GM18511 (cell line): ENCODE results near the gene PDXDC1.
"Not testable (repeated sequence)": the region's sequence is repeated elsewhere in the genome, so short reads cannot be mapped to it uniquely, and the experiment has no call there.

ENCODE experiments used
- ATAC-seq: cut with Tn5 transposase; IDR thresholded peaks from one replicate; pipeline ENCODE4 v1.9.1; 2021; ENCODE audit warnings: mild to moderate bottlenecking, moderate library complexity; ENCODE audit not compliant: unreplicated experiment

Gene PDXDC1

GRCh38 chr16:15132719-15133428 is 158.0 kb downstream of the PDXDC1 start:
- not testable (repeated sequence) for ATAC-seq

DNA sequence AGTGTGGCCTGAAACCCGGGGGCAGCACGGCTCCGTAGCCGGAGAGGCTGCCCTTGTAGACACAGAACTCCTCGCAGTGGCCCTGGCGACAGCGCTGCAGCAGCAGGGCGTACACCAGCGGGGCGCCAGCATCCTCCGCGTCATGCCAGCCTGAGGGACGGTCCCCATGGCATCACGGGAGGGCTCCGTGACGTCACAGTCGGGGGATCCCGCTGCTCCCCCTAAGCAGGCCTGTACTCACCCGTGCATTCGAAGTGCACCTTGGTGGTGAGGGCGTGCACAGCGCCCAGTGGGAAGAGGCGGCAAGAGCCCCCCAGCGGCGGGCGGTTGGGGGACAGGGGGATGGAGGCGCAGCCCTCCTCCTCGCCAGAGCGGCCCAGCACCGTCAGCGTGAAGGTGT is 158.7 kb downstream of the PDXDC1 start:
- ATAC-seq = not testable (repeated sequence)

- ATAC-seq = not testable (repeated sequence)
Observed at GRCh38 chr16:15134752-15135482, 160.1 kb downstream of the PDXDC1 start.

DNA sequence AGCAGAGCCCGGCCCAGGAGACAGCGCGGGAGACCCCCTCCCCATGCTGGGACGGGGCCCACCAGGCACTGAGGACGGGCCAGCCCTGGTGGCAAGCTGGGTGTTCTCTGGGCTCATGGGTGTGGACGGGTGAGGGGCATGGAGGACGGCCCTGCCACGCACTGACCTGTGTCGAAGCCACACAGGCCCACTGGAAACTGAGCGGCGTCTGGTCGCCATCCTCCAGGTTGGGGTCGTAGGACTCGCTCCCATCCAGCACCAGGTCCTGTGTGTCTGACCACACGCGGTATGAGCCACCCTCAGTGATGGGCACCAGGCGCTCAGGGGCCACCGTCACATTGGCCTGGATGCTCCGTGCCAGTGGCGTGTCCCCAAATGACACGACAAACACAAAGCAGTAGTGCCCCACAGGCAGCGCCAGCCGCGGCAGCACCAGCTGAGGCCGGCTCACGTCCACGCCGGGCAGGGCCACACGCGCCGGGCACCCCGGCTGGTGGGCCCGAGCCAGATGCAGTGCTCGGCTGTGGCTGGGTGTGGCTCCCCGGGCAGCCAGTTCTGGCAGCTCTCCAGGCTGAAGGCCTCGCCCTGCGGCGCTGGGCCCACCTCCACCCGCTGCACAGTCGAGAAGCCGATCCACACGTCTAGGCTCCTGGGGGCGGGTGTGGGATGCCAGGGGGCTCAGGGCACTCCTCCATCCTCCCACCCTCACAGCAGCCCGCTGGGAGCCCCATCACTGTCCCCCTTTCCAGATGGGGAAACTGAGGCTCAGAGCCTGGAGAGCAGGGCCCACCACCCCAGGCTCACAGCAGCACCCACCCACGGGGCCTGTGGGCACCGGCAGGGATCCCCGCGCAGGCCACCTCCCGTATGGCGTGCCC is 160.9 kb downstream of the PDXDC1 start:
- not testable (repeated sequence) for ATAC-seq

DNA sequence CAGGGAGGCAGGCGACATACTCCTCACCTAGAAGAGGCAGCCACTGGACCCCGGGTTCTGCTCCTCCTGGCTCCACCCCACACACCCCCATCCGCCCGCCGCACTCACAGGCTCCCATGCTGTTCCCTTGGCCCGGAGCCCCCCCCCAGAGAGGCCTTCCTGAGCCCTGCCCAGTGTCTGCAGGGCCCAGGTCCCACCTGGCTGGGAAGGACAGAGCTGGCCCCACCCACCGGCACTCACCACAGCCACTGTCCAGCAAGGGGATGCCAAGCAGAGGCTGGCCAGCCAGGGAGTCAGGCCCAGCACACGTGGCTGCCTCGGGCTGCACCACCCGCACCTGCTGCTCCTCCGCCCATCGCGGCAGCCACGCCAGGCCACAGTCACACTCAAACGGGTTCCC is 162.7 kb downstream of the PDXDC1 start:
- not testable (repeated sequence) for ATAC-seq

- ATAC-seq = not testable (repeated sequence)
Observed at GRCh38 chr16:15140444-15141365, 165.9 kb downstream of the PDXDC1 start.

GRCh38 chr16:15141586-15141985 is 166.8 kb downstream of the PDXDC1 start:
- no peak for ATAC-seq

- ATAC-seq = not testable (repeated sequence)
Observed at GRCh38 chr16:15142107-15142890, 167.5 kb downstream of the PDXDC1 start.

- ATAC-seq = not testable (repeated sequence)
Observed at GRCh38 chr16:15142891-15143600, 168.2 kb downstream of the PDXDC1 start.

DNA sequence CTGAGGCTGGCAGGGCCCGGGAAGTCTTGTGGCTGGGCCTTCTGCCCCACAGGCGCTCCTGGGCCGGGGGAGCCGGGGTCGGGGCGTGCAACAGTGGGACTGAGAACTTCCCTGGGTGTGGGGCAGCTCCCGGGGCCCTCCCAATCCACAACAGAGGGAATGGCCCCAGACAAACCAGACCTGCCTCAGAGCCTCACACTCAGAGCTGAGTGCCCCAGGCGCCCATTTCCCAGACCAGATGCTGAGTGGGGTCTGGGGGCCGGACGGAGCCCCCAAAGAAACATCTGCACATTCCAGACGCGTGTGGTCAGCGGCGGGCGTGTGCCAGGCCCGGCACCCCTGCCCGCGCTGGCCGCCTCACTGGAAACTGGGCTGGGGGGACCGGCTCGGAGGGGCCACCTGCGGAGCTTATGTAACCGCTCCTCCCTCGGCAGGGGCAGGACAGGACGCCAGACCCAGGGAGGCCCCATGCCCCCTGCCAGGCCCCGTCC is 168.8 kb downstream of the PDXDC1 start:
- not testable (repeated sequence) for ATAC-seq

DNA sequence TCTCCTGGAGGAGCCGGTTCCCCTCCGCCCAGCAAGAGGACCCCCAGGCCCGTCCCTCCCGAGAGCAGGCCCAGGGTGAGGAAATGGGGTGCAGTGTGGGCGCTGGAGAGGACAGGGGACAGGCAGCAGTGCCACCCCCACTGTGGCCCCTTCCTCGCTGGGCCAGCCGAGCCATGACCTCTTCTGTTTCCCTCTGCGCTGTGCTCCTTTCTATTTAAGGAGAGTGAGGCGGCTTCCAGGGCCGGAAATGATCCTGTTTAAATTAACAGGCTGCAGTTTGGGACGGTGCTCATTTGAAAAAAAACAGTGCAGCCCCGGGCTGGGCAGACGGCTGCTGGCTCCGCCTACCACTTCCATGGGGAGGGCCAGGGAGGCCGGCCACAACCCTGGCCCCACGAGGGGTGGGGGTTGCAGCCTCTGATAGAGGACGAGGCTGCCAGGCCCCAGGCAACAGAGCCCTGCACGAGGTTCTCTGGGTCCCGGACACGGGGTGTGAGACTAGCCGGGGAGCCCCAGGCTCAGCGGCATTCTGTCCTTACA is 169.3 kb downstream of the PDXDC1 start:
- not testable (repeated sequence) for ATAC-seq

GRCh38 chr16:15144781-15145417 is 170.1 kb downstream of the PDXDC1 start:
- ATAC-seq = not testable (repeated sequence)

- ATAC-seq = not testable (repeated sequence)
Observed at GRCh38 chr16:15145418-15146263, 170.8 kb downstream of the PDXDC1 start.

GRCh38 chr16:15146264-15146662 is 171.4 kb downstream of the PDXDC1 start:
- ATAC-seq = not testable (repeated sequence)

DNA sequence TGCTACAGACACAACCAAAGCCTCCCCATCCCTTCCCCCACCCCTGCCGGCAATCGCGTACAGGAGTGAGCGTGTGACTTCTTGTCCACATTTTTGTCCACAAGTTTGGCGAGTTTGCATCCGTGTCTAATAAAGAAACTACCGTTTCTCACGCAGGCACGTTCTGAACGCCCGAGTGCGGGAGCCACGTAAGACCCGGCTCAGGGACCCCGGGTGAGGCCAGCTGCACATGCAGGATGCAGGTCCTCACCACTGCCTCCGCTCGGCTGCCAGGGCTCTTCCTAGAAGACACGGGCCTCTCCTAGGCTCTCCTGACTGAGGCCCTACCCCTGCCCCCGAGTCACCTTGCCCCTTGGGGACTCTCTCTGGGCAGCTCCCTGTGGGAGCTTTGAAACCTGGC is 174.0 kb downstream of the PDXDC1 start:
- not testable (repeated sequence) for ATAC-seq

DNA sequence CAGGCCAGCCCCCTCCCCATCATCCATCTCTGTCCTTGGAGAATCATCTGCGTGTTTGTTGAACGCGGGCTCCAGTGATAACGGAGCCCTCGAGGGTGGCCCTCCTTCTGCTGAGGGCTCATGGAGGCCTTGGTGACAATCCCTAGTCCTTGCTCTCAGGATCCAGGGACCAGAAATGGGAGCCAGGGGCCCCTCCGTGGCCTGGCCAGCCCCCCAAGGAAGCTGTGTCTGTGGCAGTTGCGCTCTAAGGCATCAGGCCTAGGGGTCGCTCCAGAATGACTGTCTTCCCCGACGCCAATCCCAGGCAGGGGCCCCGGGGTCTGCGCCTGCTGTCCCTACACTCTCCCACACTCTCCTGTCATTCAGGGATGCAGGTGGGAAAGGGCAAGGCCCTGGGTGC is 174.4 kb downstream of the PDXDC1 start:
- not testable (repeated sequence) for ATAC-seq

- not testable (repeated sequence) for ATAC-seq
Observed at GRCh38 chr16:15154005-15154404, 179.2 kb downstream of the PDXDC1 start.
